ENCODE data around the gene TTLL3. TPM values are rescaled to one million over a fixed set of nuclear protein-coding genes. Genes with fewer than 3 reads are reported as not detected.
"Not testable (repeated sequence)": the region's sequence is repeated elsewhere in the genome, so short reads cannot be mapped to it uniquely, and the experiment has no call there.

TTLL3 gene
- total RNA-seq, 1 donor from 2014 or later, result 39.2 TPM

- DNase-seq, result no peak
Measured at GRCh38 chr3:9866639-9867038, 56.6 kb downstream of the TTLL3 start.

GRCh38 chr3:9867106-9867505, 57.0 kb downstream of the TTLL3 start:
- DNase-seq, result no peak

GRCh38 chr3:9869955-9870354, 59.9 kb downstream of the TTLL3 start:
- no peak for DNase-seq

DNA sequence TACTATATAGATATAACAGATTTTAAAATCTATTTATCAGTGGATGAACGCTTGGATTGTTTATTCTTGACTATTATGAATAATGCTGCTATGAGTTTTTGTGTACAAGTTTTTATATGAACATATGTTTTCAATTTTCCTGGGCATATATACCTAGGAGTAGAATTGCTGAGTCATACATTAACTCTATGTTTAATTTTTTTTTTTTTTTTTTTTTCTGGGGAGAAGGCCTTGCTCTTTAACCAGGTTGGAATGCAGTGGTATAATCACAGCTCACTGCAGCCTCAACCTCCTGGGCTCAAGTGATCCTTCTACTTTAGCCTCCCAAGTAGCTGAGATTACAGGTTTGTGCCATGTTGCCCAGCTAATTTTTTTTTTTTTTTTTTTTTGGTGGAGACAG, 60.9 kb downstream of the TTLL3 start:
- no peak for DNase-seq

GRCh38 chr3:9872067-9872466, 62.0 kb downstream of the TTLL3 start:
- DNase-seq, result not testable (repeated sequence)

GRCh38 chr3:9875448-9875847, 65.4 kb downstream of the TTLL3 start:
- no peak for DNase-seq

DNA sequence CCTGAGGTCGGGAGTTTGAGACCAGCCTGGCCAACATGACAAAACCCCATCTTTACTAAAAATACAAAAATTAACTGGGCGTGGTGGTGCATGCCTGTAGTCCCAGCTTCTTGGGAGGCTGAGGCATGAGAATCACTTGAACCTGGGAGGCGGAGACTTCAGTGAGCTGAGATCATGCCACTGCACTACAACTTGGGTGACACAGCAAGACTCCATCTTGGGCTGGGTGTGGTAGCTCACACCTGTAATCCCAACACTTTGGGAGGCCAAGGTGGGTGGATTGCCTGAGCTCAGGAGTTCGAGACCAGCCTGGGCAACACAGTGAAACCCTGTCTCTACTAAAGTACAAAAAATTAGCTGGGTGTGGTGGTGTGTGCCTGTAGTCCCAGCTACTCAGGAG, 66.2 kb downstream of the TTLL3 start:
- DNase-seq, result not testable (repeated sequence)

GRCh38 chr3:9876991-9877390, 66.9 kb downstream of the TTLL3 start:
- no peak for DNase-seq

DNA sequence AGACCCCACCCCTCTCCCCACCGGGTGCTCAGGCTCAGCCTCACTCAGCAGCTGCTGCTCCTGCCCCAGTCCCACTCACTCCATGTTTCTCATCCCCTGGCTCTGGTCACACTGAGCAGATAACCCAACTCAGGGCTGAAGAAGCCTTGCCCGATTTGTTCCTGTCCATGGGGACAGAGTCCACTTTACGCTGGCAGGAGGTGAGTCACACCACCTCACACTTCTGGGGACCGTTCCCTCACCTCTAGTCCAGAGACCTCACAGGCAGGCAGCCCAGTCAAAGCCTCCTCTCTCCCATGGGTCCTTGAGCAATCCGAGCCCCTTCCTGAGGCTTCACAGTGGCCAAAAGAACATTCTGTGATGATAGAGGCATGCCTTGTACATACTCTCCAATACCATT, 68.6 kb downstream of the TTLL3 start:
- DNase-seq, result no peak

GRCh38 chr3:9879830-9880549, 69.9 kb downstream of the TTLL3 start, which contains the start of gene CIDEC:
Gene CIDEC, minus strand, starts transcription at chr3:9880253. Its CDS starts 1,767 bp downstream, at chr3:9878486.
- no peak for DNase-seq

GRCh38 chr3:9881441-9881840, 71.4 kb downstream of the TTLL3 start:
- DNase-seq, result peak; percentile 81

GRCh38 chr3:9883706-9884554, 73.9 kb downstream of the TTLL3 start:
- DNase-seq, result no peak

DNA sequence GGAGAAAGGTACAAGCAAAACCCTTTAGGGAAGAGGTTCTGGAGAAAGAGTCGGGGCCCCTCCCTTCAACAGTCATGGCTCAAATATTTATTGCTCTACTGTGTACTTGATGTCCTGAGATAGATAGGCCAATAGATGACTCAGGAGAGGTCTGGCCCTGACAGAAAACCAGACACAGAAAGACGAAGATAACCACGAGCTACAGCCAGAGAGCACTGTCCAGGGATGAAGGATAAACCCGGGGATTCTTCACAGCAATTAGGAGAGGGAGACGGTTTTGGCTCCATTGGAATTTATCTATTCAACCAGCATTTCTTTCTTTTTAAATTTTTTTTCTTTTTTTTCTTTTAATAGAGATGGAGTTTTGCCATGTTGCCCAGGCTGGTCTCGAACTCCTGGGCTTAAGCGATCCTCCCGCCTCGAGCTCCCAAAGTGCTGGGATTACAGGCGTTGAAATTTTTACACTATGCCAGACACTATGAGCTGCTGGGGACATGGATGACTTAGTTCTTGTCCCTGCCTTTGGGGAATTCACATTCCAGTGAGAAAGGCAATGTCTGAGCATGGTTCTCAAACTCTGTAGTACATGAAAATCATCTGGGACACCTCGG, 74.6 kb downstream of the TTLL3 start:
- no peak for DNase-seq

Other genes with a start within 250 kb of the TTLL3 start
- 26.2 TPM for gene MTMR14, start 160.8 kb upstream of the TTLL3 start, total RNA-seq
- not detected for gene CPNE9, start 106.4 kb upstream of the TTLL3 start, total RNA-seq
- 15.0 TPM for gene BRPF1, start 78.5 kb upstream of the TTLL3 start, total RNA-seq
- gene OGG1, start 60.3 kb upstream of the TTLL3 start, total RNA-seq, result 16.5 TPM
- 25.4 TPM for gene CAMK1, start 40.3 kb upstream of the TTLL3 start, total RNA-seq
- 40.8 TPM for gene TADA3, start 17.8 kb upstream of the TTLL3 start, total RNA-seq
- 77.6 TPM for gene ARPC4, start 17.2 kb upstream of the TTLL3 start, total RNA-seq
- 23.5 TPM for gene RPUSD3, start 33.7 kb downstream of the TTLL3 start, total RNA-seq
- gene CIDEC, start 70.0 kb downstream of the TTLL3 start, total RNA-seq, result not detected
- 24.0 TPM for gene JAGN1, start 80.3 kb downstream of the TTLL3 start, total RNA-seq
- gene IL17RE, start 92.6 kb downstream of the TTLL3 start, total RNA-seq, result 4.8 TPM
- 24.4 TPM for gene IL17RC, start 106.8 kb downstream of the TTLL3 start, total RNA-seq
- 33.2 TPM for gene CRELD1, start 123.6 kb downstream of the TTLL3 start, total RNA-seq
- 1.4 TPM for gene PRRT3, start 142.1 kb downstream of the TTLL3 start, total RNA-seq
- 28.5 TPM for gene EMC3, start 176.6 kb downstream of the TTLL3 start, total RNA-seq
- gene FANCD2, start 216.2 kb downstream of the TTLL3 start, total RNA-seq, result 12.7 TPM